BJ (cell line): ENCODE measurements around the gene IDH3G. TPM values are rescaled to one million over a fixed set of nuclear protein-coding genes. Genes with fewer than 3 reads are reported as not detected.
"Not testable (repeated sequence)": the region's sequence is repeated elsewhere in the genome, so short reads cannot be mapped to it uniquely, and the experiment has no call there.

Source experiments
- CTCF ChIA-PET: fragments of 350-600 bp; formaldehyde crosslinking; extraction: SDS; loops from one replicate; lab custom pipeline; 2021; ENCODE audit warnings: antibody characterized with exemption, inconsistent platforms; lab: Yijun Ruan, JAX
- POLR2A ChIA-PET: fragments of 300-600 bp; sonication (Branson Sonifier 250); formaldehyde crosslinking; extraction: SDS; loops from one replicate; lab custom pipeline; 2021; ENCODE audit warnings: antibody characterized with exemption; lab: Charles Lee
- DNase-seq: peaks from one replicate; pipeline ENCODE4 v3.0.0-alpha.2; 2011; ENCODE audit warnings: low read depth
- H3K27me3 ChIP-seq: 2 replicates; pipeline ENCODE4 v1.6.0; 2011; ENCODE audit warnings: low read length; ENCODE audit not compliant: control insufficient read depth, insufficient read depth
- H3K36me3 ChIP-seq: 2 replicates; pipeline ENCODE4 v1.5.1; 2011; ENCODE audit warnings: low read length; ENCODE audit not compliant: control insufficient read depth, insufficient read depth
- H3K4me3 ChIP-seq: 2 replicates; pipeline ENCODE4 v1.5.1; 2011; ENCODE audit warnings: low read depth, mild to moderate bottlenecking, control low read depth, low read length
- CTCF ChIP-seq: IDR thresholded peaks from 2 replicates; pipeline ENCODE4 v1.5.1; 2011; ENCODE audit warnings: low read depth, mild to moderate bottlenecking, control low read depth, inconsistent platforms, low read length, moderate library complexity; ENCODE audit not compliant: insufficient read depth
- polyA plus RNA-seq: library from polyadenylated mRNA; depleted of rRNA; stranded (reverse); fragments of >200 nt; gene quantifications from 2 replicates; pipeline ENCODE4 v1.2.3, GENCODE V29; 2011

The IDH3G gene
- polyA plus RNA-seq, 1 experiment = 99.2 TPM

GRCh38 chrX:153744210-153745066 is 49.7 kb downstream of the IDH3G start:
- ChIA-PET CTCF (interaction anchor here (0.7 to 1.3 kb wide), 2 partner anchors 10 to 18 kb away, joined by 3 read pairs; no protein-coding TSS in a partner anchor), POLR2A (no interaction called here)
- no peak overlapping the region for H3K4me3 ChIP-seq
- no peak for DNase-seq
- no peaks in the 10 kb centered on the region for H3K36me3 ChIP-seq
- no peaks in the 10 kb centered on the region for H3K27me3 ChIP-seq
- peak; percentile 25; the same call in 1 of the 2 replicates for TF ChIP-seq CTCF

- DNase-seq, H3K27me3 ChIP-seq, H3K36me3 ChIP-seq, H3K4me3 ChIP-seq, POLR2A ChIA-PET: not testable (repeated sequence)
- CTCF ChIA-PET = interaction anchor here (0.7 to 1.3 kb wide), 2 partner anchors 11 to 17 kb away, joined by 3 read pairs; no protein-coding TSS in a partner anchor
These were observed 50.5 kb downstream of the IDH3G start for GRCh38 chrX:153743468-153744209.

GRCh38 chrX:153742796-153743467 is 51.2 kb downstream of the IDH3G start:
- DNase-seq, CTCF ChIA-PET, H3K36me3 ChIP-seq, POLR2A ChIA-PET, H3K4me3 ChIP-seq, H3K27me3 ChIP-seq: not testable (repeated sequence)

- H3K4me3 ChIP-seq, DNase-seq, CTCF ChIA-PET, POLR2A ChIA-PET, H3K36me3 ChIP-seq, H3K27me3 ChIP-seq: not testable (repeated sequence)
These were observed 52.1 kb downstream of the IDH3G start for GRCh38 chrX:153742111-153742510.

- Histone ChIP-seq H3K4me3 (no peak overlapping the region), H3K27me3 (no peaks in the 10 kb centered on the region), H3K36me3 (no peaks in the 10 kb centered on the region)
- ChIA-PET CTCF (no interaction called here), POLR2A (no interaction called here)
- no peak for TF ChIP-seq CTCF
- no peak for DNase-seq
These were observed 52.7 kb downstream of the IDH3G start for GRCh38 chrX:153741446-153741845.

- POLR2A ChIA-PET = no interaction called here
- CTCF ChIA-PET = no interaction called here
- H3K36me3 ChIP-seq = no peaks in the 10 kb centered on the region
- no peak for TF ChIP-seq CTCF
- no peaks in the 10 kb centered on the region for H3K27me3 ChIP-seq
- H3K4me3 ChIP-seq = no peak overlapping the region
- DNase-seq = no peak
These were observed 53.4 kb downstream of the IDH3G start for GRCh38 chrX:153740631-153741222.
